GM23338 (cell line): ENCODE measurements around the gene COL8A2. TPM values are rescaled to one million over a fixed set of nuclear protein-coding genes. Genes with fewer than 3 reads are reported as not detected.

Experiments
- ATAC-seq: fragments of 200-7000 bp; cut with Tn5 transposase; 3 replicates; pipeline ENCODE4 v1.9.1; 2020
- DNase-seq: peaks from one replicate; pipeline ENCODE4 v3.0.0-alpha.2; 2015; ENCODE audit warnings: low spot score
- H2AFZ ChIP-seq: fragments of 200-600 bp; sonication (generic); 2 replicates; pipeline ENCODE4 v1.8.0; 2016; ENCODE audit warnings: antibody characterized with exemption, mild to moderate bottlenecking, moderate library complexity
- H3F3A ChIP-seq: fragments of 200-600 bp; sonication (generic); replicated peaks from 2 replicates; pipeline ENCODE4 v1.8.0; 2017; ENCODE audit warnings: antibody characterized with exemption, mixed run types, low read depth
- H3K27ac ChIP-seq: fragments of 200-600 bp; sonication (generic); 2 replicates; pipeline ENCODE4 v1.6.1; 2016; ENCODE audit warnings: low read depth
- H3K27me3 ChIP-seq: fragments of 200-600 bp; sonication (generic); 2 replicates; pipeline ENCODE4 v1.8.0; 2016; ENCODE audit warnings: mild to moderate bottlenecking, mixed run types, moderate library complexity; ENCODE audit not compliant: insufficient read depth
- H3K36me3 ChIP-seq: fragments of 200-600 bp; sonication (generic); 2 replicates; pipeline ENCODE4 v1.8.0; 2016; ENCODE audit warnings: mild to moderate bottlenecking; ENCODE audit not compliant: insufficient read depth
- H3K4me1 ChIP-seq: fragments of 200-600 bp; sonication (generic); 2 replicates; pipeline ENCODE4 v1.8.0; 2016; ENCODE audit warnings: mild to moderate bottlenecking, moderate library complexity; ENCODE audit not compliant: insufficient read depth
- H3K4me2 ChIP-seq: fragments of 200-600 bp; sonication (generic); 2 replicates; pipeline ENCODE4 v1.7.1; 2017; ENCODE audit warnings: mixed run types
- H3K4me3 ChIP-seq: fragments of 200-600 bp; sonication (generic); 2 replicates; pipeline ENCODE4 v1.6.1; 2016; ENCODE audit warnings: mixed run types
- H3K79me2 ChIP-seq: fragments of 200-600 bp; sonication (generic); replicated peaks from 2 replicates; pipeline ENCODE4 v1.8.0; 2017; ENCODE audit warnings: mild to moderate bottlenecking; ENCODE audit not compliant: insufficient read depth
- H3K9me2 ChIP-seq: fragments of 200-600 bp; sonication (generic); 2 replicates; pipeline ENCODE4 v1.8.0; 2017; ENCODE audit not compliant: insufficient read depth
- H4K20me1 ChIP-seq: fragments of 200-600 bp; sonication (generic); replicated peaks from 2 replicates; pipeline ENCODE4 v1.8.0; 2017; ENCODE audit warnings: mild to moderate bottlenecking; ENCODE audit not compliant: insufficient read depth
- H3K27ac Mint-ChIP-seq: 2 replicates; pipeline ENCODE4 v1.8.0; 2020; ENCODE audit warnings: inconsistent platforms, mild to moderate bottlenecking, moderate library complexity, mixed read lengths
- H3K27me3 Mint-ChIP-seq: 3 replicates; pipeline ENCODE4 v1.8.0; 2022; ENCODE audit warnings: low read depth, mild to moderate bottlenecking, moderate library complexity, mixed read lengths, inconsistent platforms; ENCODE audit not compliant: insufficient read depth, poor library complexity
- H3K36me3 Mint-ChIP-seq: 3 replicates; pipeline ENCODE4 v1.8.0; 2021; ENCODE audit warnings: low read depth, mild to moderate bottlenecking, inconsistent platforms, moderate library complexity, mixed read lengths
- H3K4me1 Mint-ChIP-seq: 3 replicates; pipeline ENCODE4 v1.8.0; 2020; ENCODE audit warnings: mild to moderate bottlenecking, inconsistent platforms, mixed read lengths
- H3K4me3 Mint-ChIP-seq: 3 replicates; pipeline ENCODE4 v1.8.0; 2021; ENCODE audit warnings: moderate library complexity, mild to moderate bottlenecking, inconsistent platforms, mixed read lengths
- H3K9me3 Mint-ChIP-seq: 3 replicates; pipeline ENCODE4 v1.8.0; 2020; ENCODE audit warnings: moderate library complexity, mild to moderate bottlenecking, inconsistent platforms, mixed read lengths
- CREB1 ChIP-seq: fragments of 250-450 bp; sonication (Bioruptor Pico); IDR thresholded peaks from 2 replicates; pipeline ENCODE4 v1.5.0; 2020; ENCODE audit warnings: low read depth, mild to moderate bottlenecking, moderate library complexity
- EZH2 ChIP-seq: fragments of 200-600 bp; sonication (generic); IDR thresholded peaks from one replicate; pipeline ENCODE4 v1.8.0; 2017; ENCODE audit warnings: antibody characterized with exemption, mild to moderate bottlenecking, low read depth; ENCODE audit not compliant: unreplicated experiment
- EZH2phosphoT487 ChIP-seq: fragments of 200-600 bp; sonication (generic); IDR thresholded peaks from one replicate; pipeline ENCODE4 v1.8.1; 2018; ENCODE audit warnings: antibody characterized with exemption; ENCODE audit not compliant: unreplicated experiment
- NANOG ChIP-seq: IDR thresholded peaks from 2 replicates; pipeline ENCODE4 v1.6.1; 2016; ENCODE audit warnings: antibody characterized with exemption, borderline replicate concordance
- POLR2AphosphoS5 ChIP-seq: IDR thresholded peaks from 2 replicates; pipeline ENCODE4 v1.6.1; 2016; ENCODE audit warnings: antibody characterized with exemption, low read depth
- STAT1 ChIP-seq: IDR thresholded peaks from one replicate; pipeline ENCODE4 v1.6.1; 2016; ENCODE audit warnings: antibody characterized with exemption; ENCODE audit not compliant: unreplicated experiment
- ZNF114 ChIP-seq: fragments of 250-450 bp; sonication (Bioruptor Pico); IDR thresholded peaks from 2 replicates; pipeline ENCODE4 v1.5.0; 2020; ENCODE audit warnings: mild to moderate bottlenecking, moderate library complexity
- ZNF331 ChIP-seq: fragments of 250-450 bp; sonication (Bioruptor Pico); IDR thresholded peaks from 2 replicates; pipeline ENCODE4 v1.5.0; 2020; ENCODE audit warnings: low read depth, mild to moderate bottlenecking, moderate library complexity
- polyA plus RNA-seq: library from polyadenylated mRNA; unstranded; fragments of >200 nt; fragmentation: Nextera tagmentation; extraction: Ambion mirVana; gene quantifications from 2 replicates; pipeline ENCODE4 v1.2.1, GENCODE V29; 2016
- total RNA-seq: library from RNA; depleted of rRNA; stranded (reverse); fragments of >200 nt; shearing (Covaris generic); gene quantifications from 2 replicates; pipeline ENCODE4 v1.2.3, GENCODE V29; 2014
- TF ChIP-seq, protein P1 (sequence below): IDR thresholded peaks from 2 replicates; pipeline ENCODE4 v1.6.1; 2016; ENCODE audit warnings: antibody characterized with exemption
- TF ChIP-seq, protein P2 (sequence below): IDR thresholded peaks from one replicate; pipeline ENCODE4 v1.6.1; 2018; ENCODE audit warnings: antibody characterized with exemption; ENCODE audit not compliant: unreplicated experiment
- TF ChIP-seq, protein P3 (sequence below): fragments of 250-450 bp; sonication (Bioruptor Pico); IDR thresholded peaks from 2 replicates; pipeline ENCODE4 v1.5.0; 2020; ENCODE audit warnings: mild to moderate bottlenecking, moderate library complexity
- TF ChIP-seq, protein P4 (sequence below), 2 experiments: fragments of 200-600 bp in 1 of 2; sonication (generic) in 1 of 2; conservative IDR thresholded peaks; 2 replicates each; pipeline versions ENCODE4 v1.5.1 to v1.6.1; 2016 to 2017; ENCODE audit warnings: antibody characterized with exemption in 2 of 2, low read depth in 2 of 2, mild to moderate bottlenecking in 2 of 2, moderate library complexity in 1 of 2

The COL8A2 gene
- total and polyA plus RNA-seq, 2 experiments from 2014 or later = 0.95 to 4.9 TPM

DNA sequence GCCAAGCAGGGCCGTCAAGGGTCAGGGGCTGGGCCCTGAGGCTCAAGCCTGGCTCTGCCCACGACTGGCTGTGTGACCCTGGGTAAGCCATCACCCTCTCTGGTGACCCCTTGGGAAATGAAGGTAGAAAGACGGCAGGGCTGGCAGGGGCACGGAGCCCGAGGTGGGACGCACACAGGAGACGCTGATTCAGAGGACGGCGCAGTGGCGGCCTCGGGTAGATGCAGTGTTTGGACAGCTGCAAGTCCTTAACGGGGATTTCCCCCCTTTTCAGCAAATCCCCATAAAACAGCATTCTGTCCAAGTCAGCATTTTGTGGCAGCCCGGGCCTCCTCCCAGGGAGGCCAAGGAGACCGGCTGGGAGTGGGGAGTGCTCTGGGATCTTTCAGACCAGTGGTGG is 16.7 kb downstream of the COL8A2 start:
- Histone ChIP-seq H3K4me1 (no peaks in the 10 kb centered on the region), H3K79me2 (no peaks in the 10 kb centered on the region), H3K9me2 (no peaks in the 10 kb centered on the region), H3K36me3 (no peaks in the 10 kb centered on the region), H3K27ac (no peak overlapping the region), H3K27me3 (no peaks in the 10 kb centered on the region), H3K4me3 (no peak overlapping the region), H3K4me2 (no peak overlapping the region), H4K20me1 (no peaks in the 10 kb centered on the region), H2AFZ (no peak overlapping the region), H3F3A (no peaks in the 10 kb centered on the region)
- Mint-ChIP-seq H3K9me3 (no peaks in the 10 kb centered on the region), H3K27me3 (peaks cover 7% of the 10 kb centered on the region), H3K4me3 (no peak overlapping the region), H3K4me1 (no peaks in the 10 kb centered on the region; the same call in 2 of the 3 replicates), H3K27ac (no peak overlapping the region), H3K36me3 (no peaks in the 10 kb centered on the region; the same call in 2 of the 3 replicates)
- ATAC-seq (no peak), DNase-seq (no peak)
- TF ChIP-seq, protein P1, sequence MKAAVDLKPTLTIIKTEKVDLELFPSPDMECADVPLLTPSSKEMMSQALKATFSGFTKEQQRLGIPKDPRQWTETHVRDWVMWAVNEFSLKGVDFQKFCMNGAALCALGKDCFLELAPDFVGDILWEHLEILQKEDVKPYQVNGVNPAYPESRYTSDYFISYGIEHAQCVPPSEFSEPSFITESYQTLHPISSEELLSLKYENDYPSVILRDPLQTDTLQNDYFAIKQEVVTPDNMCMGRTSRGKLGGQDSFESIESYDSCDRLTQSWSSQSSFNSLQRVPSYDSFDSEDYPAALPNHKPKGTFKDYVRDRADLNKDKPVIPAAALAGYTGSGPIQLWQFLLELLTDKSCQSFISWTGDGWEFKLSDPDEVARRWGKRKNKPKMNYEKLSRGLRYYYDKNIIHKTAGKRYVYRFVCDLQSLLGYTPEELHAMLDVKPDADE = no peak
- TF ChIP-seq EZH2phosphoT487 (no peak), ZNF114 (no peak), NANOG (no peak), CREB1 (no peak), POLR2AphosphoS5 (no peak), ZNF331 (no peak), STAT1 (no peak), EZH2 (no peak)
- TF ChIP-seq, protein P2, sequence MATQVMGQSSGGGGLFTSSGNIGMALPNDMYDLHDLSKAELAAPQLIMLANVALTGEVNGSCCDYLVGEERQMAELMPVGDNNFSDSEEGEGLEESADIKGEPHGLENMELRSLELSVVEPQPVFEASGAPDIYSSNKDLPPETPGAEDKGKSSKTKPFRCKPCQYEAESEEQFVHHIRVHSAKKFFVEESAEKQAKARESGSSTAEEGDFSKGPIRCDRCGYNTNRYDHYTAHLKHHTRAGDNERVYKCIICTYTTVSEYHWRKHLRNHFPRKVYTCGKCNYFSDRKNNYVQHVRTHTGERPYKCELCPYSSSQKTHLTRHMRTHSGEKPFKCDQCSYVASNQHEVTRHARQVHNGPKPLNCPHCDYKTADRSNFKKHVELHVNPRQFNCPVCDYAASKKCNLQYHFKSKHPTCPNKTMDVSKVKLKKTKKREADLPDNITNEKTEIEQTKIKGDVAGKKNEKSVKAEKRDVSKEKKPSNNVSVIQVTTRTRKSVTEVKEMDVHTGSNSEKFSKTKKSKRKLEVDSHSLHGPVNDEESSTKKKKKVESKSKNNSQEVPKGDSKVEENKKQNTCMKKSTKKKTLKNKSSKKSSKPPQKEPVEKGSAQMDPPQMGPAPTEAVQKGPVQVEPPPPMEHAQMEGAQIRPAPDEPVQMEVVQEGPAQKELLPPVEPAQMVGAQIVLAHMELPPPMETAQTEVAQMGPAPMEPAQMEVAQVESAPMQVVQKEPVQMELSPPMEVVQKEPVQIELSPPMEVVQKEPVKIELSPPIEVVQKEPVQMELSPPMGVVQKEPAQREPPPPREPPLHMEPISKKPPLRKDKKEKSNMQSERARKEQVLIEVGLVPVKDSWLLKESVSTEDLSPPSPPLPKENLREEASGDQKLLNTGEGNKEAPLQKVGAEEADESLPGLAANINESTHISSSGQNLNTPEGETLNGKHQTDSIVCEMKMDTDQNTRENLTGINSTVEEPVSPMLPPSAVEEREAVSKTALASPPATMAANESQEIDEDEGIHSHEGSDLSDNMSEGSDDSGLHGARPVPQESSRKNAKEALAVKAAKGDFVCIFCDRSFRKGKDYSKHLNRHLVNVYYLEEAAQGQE = no peak
- TF ChIP-seq, protein P3, sequence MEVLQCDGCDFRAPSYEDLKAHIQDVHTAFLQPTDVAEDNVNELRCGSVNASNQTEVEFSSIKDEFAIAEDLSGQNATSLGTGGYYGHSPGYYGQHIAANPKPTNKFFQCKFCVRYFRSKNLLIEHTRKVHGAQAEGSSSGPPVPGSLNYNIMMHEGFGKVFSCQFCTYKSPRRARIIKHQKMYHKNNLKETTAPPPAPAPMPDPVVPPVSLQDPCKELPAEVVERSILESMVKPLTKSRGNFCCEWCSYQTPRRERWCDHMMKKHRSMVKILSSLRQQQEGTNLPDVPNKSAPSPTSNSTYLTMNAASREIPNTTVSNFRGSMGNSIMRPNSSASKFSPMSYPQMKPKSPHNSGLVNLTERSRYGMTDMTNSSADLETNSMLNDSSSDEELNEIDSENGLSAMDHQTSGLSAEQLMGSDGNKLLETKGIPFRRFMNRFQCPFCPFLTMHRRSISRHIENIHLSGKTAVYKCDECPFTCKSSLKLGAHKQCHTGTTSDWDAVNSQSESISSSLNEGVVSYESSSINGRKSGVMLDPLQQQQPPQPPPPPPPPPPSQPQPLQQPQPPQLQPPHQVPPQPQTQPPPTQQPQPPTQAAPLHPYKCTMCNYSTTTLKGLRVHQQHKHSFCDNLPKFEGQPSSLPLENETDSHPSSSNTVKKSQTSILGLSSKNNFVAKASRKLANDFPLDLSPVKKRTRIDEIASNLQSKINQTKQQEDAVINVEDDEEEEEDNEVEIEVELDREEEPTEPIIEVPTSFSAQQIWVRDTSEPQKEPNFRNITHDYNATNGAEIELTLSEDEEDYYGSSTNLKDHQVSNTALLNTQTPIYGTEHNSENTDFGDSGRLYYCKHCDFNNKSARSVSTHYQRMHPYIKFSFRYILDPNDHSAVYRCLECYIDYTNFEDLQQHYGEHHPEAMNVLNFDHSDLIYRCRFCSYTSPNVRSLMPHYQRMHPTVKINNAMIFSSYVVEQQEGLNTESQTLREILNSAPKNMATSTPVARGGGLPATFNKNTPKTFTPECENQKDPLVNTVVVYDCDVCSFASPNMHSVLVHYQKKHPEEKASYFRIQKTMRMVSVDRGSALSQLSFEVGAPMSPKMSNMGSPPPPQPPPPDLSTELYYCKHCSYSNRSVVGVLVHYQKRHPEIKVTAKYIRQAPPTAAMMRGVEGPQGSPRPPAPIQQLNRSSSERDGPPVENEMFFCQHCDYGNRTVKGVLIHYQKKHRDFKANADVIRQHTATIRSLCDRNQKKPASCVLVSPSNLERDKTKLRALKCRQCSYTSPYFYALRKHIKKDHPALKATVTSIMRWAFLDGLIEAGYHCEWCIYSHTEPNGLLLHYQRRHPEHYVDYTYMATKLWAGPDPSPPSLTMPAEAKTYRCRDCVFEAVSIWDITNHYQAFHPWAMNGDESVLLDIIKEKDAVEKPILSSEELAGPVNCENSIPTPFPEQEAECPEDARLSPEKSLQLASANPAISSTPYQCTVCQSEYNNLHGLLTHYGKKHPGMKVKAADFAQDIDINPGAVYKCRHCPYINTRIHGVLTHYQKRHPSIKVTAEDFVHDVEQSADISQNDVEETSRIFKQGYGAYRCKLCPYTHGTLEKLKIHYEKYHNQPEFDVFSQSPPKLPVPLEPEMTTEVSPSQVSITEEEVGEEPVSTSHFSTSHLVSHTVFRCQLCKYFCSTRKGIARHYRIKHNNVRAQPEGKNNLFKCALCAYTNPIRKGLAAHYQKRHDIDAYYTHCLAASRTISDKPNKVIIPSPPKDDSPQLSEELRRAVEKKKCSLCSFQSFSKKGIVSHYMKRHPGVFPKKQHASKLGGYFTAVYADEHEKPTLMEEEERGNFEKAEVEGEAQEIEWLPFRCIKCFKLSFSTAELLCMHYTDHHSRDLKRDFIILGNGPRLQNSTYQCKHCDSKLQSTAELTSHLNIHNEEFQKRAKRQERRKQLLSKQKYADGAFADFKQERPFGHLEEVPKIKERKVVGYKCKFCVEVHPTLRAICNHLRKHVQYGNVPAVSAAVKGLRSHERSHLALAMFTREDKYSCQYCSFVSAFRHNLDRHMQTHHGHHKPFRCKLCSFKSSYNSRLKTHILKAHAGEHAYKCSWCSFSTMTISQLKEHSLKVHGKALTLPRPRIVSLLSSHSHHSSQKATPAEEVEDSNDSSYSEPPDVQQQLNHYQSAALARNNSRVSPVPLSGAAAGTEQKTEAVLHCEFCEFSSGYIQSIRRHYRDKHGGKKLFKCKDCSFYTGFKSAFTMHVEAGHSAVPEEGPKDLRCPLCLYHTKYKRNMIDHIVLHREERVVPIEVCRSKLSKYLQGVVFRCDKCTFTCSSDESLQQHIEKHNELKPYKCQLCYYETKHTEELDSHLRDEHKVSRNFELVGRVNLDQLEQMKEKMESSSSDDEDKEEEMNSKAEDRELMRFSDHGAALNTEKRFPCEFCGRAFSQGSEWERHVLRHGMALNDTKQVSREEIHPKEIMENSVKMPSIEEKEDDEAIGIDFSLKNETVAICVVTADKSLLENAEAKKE (CRISPR knock-in tag) = no peak
- TF ChIP-seq, protein P4, sequence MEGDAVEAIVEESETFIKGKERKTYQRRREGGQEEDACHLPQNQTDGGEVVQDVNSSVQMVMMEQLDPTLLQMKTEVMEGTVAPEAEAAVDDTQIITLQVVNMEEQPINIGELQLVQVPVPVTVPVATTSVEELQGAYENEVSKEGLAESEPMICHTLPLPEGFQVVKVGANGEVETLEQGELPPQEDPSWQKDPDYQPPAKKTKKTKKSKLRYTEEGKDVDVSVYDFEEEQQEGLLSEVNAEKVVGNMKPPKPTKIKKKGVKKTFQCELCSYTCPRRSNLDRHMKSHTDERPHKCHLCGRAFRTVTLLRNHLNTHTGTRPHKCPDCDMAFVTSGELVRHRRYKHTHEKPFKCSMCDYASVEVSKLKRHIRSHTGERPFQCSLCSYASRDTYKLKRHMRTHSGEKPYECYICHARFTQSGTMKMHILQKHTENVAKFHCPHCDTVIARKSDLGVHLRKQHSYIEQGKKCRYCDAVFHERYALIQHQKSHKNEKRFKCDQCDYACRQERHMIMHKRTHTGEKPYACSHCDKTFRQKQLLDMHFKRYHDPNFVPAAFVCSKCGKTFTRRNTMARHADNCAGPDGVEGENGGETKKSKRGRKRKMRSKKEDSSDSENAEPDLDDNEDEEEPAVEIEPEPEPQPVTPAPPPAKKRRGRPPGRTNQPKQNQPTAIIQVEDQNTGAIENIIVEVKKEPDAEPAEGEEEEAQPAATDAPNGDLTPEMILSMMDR (conservative IDR thresholded peaks at IDR 0.05; ENCODE audit: low read depth in 2 of 2) = no peak
